AG10803 (cell line): ENCODE results near the gene SYCP2.

Source experiments
- DNase-seq: peaks from one replicate; pipeline ENCODE4 v3.0.0; 2010; ENCODE audit warnings: low read depth
- H3K4me3 ChIP-seq: 2 replicates; pipeline ENCODE4 v1.5.1; 2011; ENCODE audit warnings: mild to moderate bottlenecking, low read length, control low read depth
- CTCF ChIP-seq: conservative IDR thresholded peaks from 2 replicates; pipeline ENCODE4 v1.5.1; 2011; ENCODE audit warnings: mild to moderate bottlenecking, low read length, control low read depth, inconsistent platforms

Gene SYCP2

GRCh38 chr20:59932616-59933295 is 681 bp downstream of the SYCP2 start:
- no peak for TF ChIP-seq CTCF
- no peak overlapping the region for H3K4me3 ChIP-seq
- DNase-seq: no peak

DNA sequence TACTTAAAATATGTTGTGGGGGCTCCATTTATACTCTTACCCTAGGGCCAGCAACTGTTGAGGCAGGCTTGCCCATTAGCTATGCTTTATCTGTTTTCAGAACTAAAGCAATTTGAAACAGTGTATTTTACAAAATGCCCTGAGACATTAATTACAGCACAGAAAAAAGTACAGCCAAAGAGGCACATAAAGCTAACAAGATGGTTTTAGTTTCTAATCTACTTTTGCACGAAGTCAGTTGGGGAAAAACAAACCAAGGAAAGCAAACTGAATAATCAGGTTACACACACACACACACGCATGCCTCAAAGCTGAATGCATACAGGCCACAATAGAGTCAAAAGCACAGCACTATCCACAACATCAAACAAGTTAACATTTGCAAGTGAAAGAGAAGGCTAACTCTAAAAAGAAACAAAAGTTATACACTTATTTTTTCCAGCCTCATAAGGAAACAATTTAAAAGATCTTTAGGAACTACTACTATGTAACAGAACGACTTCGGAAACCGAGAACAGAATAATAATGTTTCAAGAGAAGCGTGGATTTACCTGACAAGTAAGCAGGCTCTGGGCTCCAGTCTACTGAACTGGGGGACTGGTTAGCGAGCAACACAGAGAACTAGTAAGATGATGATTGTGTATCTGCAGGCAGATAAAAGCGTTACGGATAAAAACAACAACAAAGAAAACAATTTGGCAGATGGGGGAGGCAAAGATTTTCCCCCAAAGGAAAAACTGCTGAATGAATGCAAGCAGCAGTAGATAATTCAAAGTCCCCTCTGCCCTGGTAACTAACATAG is 1.7 kb downstream of the SYCP2 start:
- no peak for DNase-seq
- no peak overlapping the region for H3K4me3 ChIP-seq
- no peak for TF ChIP-seq CTCF

DNA sequence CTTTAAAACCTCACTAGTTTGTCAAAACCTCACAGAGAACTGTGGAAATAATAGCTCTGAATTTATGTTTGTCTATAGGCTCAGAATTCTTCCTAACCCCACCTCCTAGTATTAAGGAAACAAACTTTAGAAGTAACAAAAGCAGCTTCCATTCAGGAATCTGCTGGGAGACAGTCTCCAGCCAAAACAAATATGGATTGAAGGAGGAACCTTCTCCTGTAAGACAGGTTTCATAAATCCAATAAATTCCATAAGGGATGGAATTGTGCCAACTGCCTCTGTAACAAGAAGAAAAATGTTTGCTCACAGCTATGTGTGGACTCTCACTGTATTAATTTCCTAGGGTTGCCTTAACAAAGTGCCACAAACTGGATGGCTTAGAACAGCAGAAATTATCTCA is 7.5 kb downstream of the SYCP2 start:
- H3K4me3 ChIP-seq: no peak overlapping the region
- TF ChIP-seq CTCF: no peak
- DNase-seq: peak; percentile 36

- TF ChIP-seq CTCF: no peak
- no peak for DNase-seq
- H3K4me3 ChIP-seq: no peak overlapping the region
Measured at GRCh38 chr20:59925359-59925758, 8.1 kb downstream of the SYCP2 start.

GRCh38 chr20:59923514-59923913 is 9.9 kb downstream of the SYCP2 start:
- no peak overlapping the region for H3K4me3 ChIP-seq
- DNase-seq: no peak
- TF ChIP-seq CTCF: no peak

GRCh38 chr20:59920944-59921343 is 12.5 kb downstream of the SYCP2 start:
- TF ChIP-seq CTCF: no peak
- no peak overlapping the region for H3K4me3 ChIP-seq
- no peak for DNase-seq

GRCh38 chr20:59912609-59913008 is 20.8 kb downstream of the SYCP2 start:
- TF ChIP-seq CTCF: no peak
- DNase-seq: no peak
- H3K4me3 ChIP-seq: no peak overlapping the region
